Ascending aorta (tissue), 1 donor: ENCODE data around the gene AKNA. TPM values are rescaled to one million over a fixed set of nuclear protein-coding genes. Genes with fewer than 3 reads are reported as not detected.

Source experiments
- total RNA-seq: library from RNA; depleted of rRNA; stranded (reverse); fragments of >200 nt; gene quantifications from one replicate; pipeline ENCODE4 v1.1.0, GENCODE V29; 2016

AKNA gene
- total RNA-seq, 1 donor from 2014 or later: 87.9 TPM

Other genes with a start within 250 kb of the AKNA start
- 9.3 TPM for gene COL27A1, start 232.4 kb downstream of the AKNA start, total RNA-seq
- gene ORM1, start 64.9 kb downstream of the AKNA start, total RNA-seq: 53.3 TPM
- 0.64 TPM for gene ORM2, start 58.1 kb downstream of the AKNA start, total RNA-seq
- gene WHRN, start 117.5 kb upstream of the AKNA start, total RNA-seq: 3.9 TPM
- gene ATP6V1G1, start 199.8 kb upstream of the AKNA start, total RNA-seq: 135 TPM
- 1.5 TPM for gene TMEM268, start 223.3 kb upstream of the AKNA start, total RNA-seq